ENCODE results near the gene DAG1.

- TF ChIP-seq POLR2A (IDR thresholded peaks at IDR 0.05) (no peak), POLR2AphosphoS5 (IDR thresholded peaks at IDR 0.05) (no peak)
- TF ChIP-seq, protein P1, sequence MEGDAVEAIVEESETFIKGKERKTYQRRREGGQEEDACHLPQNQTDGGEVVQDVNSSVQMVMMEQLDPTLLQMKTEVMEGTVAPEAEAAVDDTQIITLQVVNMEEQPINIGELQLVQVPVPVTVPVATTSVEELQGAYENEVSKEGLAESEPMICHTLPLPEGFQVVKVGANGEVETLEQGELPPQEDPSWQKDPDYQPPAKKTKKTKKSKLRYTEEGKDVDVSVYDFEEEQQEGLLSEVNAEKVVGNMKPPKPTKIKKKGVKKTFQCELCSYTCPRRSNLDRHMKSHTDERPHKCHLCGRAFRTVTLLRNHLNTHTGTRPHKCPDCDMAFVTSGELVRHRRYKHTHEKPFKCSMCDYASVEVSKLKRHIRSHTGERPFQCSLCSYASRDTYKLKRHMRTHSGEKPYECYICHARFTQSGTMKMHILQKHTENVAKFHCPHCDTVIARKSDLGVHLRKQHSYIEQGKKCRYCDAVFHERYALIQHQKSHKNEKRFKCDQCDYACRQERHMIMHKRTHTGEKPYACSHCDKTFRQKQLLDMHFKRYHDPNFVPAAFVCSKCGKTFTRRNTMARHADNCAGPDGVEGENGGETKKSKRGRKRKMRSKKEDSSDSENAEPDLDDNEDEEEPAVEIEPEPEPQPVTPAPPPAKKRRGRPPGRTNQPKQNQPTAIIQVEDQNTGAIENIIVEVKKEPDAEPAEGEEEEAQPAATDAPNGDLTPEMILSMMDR (IDR thresholded peaks at IDR 0.05): no peak
These were observed 60.6 kb downstream of the DAG1 start for GRCh38 chr3:49530701-49531100.

All from transverse colon (tissue), 4 donors.